Trophoblast cell (in vitro differentiated cells and primary cell): Measurements from ENCODE around the gene OR13A1.

ENCODE experiments used
- DNase-seq, 2 donors: peaks; one replicate each; pipeline ENCODE4 v3.0.0-alpha.2; 2016
- H2AFZ ChIP-seq: 2 replicates; pipeline ENCODE4 v1.6.1; 2013; ENCODE audit warnings: low read length, moderate library complexity, mild to moderate bottlenecking; ENCODE audit not compliant: insufficient read depth, poor library complexity
- H2AK5ac ChIP-seq: 2 replicates; pipeline ENCODE4 v1.6.1; 2013; ENCODE audit warnings: mild to moderate bottlenecking, low read length
- H2BK120ac ChIP-seq: 2 replicates; pipeline ENCODE4 v1.6.1; 2013; ENCODE audit warnings: low read length, mild to moderate bottlenecking, moderate library complexity; ENCODE audit not compliant: insufficient read depth, poor library complexity
- H2BK12ac ChIP-seq: 2 replicates; pipeline ENCODE4 v1.6.1; 2013; ENCODE audit warnings: mild to moderate bottlenecking, low read length, moderate library complexity
- H2BK5ac ChIP-seq: 2 replicates; pipeline ENCODE4 v1.6.1; 2013; ENCODE audit warnings: low read length, low read depth, moderate library complexity, mild to moderate bottlenecking; ENCODE audit not compliant: poor library complexity
- H3K14ac ChIP-seq: 2 replicates; pipeline ENCODE4 v1.6.1; 2013; ENCODE audit warnings: mild to moderate bottlenecking, low read length
- H3K18ac ChIP-seq: 2 replicates; pipeline ENCODE4 v1.6.1; 2013; ENCODE audit warnings: mild to moderate bottlenecking, low read length
- H3K23ac ChIP-seq: 2 replicates; pipeline ENCODE4 v1.6.1; 2013; ENCODE audit warnings: low read length
- H3K27ac ChIP-seq: 2 replicates; pipeline ENCODE4 v1.5.1; 2013; ENCODE audit warnings: low read depth, mild to moderate bottlenecking, inconsistent platforms, low read length, moderate library complexity
- H3K27me3 ChIP-seq: 2 replicates; pipeline ENCODE4 v1.6.1; 2013; ENCODE audit warnings: inconsistent platforms, mild to moderate bottlenecking, low read length, moderate library complexity; ENCODE audit not compliant: insufficient read depth
- H3K36me3 ChIP-seq, 2 experiments: 1 replicate in 1 of 2; 2 replicates in 1 of 2; pipeline ENCODE4 v1.6.1; 2013; ENCODE audit warnings: low read length in 2 of 2, mild to moderate bottlenecking in 2 of 2, moderate library complexity in 1 of 2; ENCODE audit not compliant: insufficient read depth in 2 of 2, control insufficient read depth in 1 of 2
- H3K4ac ChIP-seq: 2 replicates; pipeline ENCODE4 v1.6.1; 2013; ENCODE audit warnings: low read depth, mild to moderate bottlenecking, low read length, moderate library complexity
- H3K4me1 ChIP-seq, 2 experiments: 1 replicate in 1 of 2; 2 replicates in 1 of 2; pipeline ENCODE4 v1.6.1; 2013; ENCODE audit warnings: low read length in 2 of 2, mild to moderate bottlenecking in 2 of 2, moderate library complexity in 1 of 2; ENCODE audit not compliant: insufficient read depth in 2 of 2, control insufficient read depth in 1 of 2
- H3K4me2 ChIP-seq: 2 replicates; pipeline ENCODE4 v1.6.1; 2013; ENCODE audit warnings: inconsistent platforms, mild to moderate bottlenecking, low read length, moderate library complexity
- H3K4me3 ChIP-seq: 2 replicates; pipeline ENCODE4 v1.5.1; 2013; ENCODE audit warnings: mild to moderate bottlenecking, low read depth, low read length, inconsistent platforms
- H3K79me1 ChIP-seq: one replicate; pipeline ENCODE4 v1.6.1; 2013; ENCODE audit warnings: low read length
- H3K79me2 ChIP-seq: 2 replicates; pipeline ENCODE4 v1.6.1; 2013; ENCODE audit warnings: low read length, mild to moderate bottlenecking; ENCODE audit not compliant: control insufficient read depth, insufficient read depth, poor library complexity
- H3K9ac ChIP-seq: 2 replicates; pipeline ENCODE4 v1.6.1; 2013; ENCODE audit warnings: mild to moderate bottlenecking, low read length
- H3K9me3 ChIP-seq: 2 replicates; pipeline ENCODE4 v1.6.1; 2013; ENCODE audit warnings: low read depth, mild to moderate bottlenecking, control low read depth, inconsistent platforms, low read length; ENCODE audit not compliant: insufficient read depth
- H4K12ac ChIP-seq: 2 replicates; pipeline ENCODE4 v1.6.1; 2013; ENCODE audit warnings: low read depth, mild to moderate bottlenecking, low read length, moderate library complexity
- H4K8ac ChIP-seq: 2 replicates; pipeline ENCODE4 v1.6.1; 2013; ENCODE audit warnings: low read depth, mild to moderate bottlenecking, low read length, moderate library complexity
- H4K91ac ChIP-seq: one replicate; pipeline ENCODE4 v1.6.1; 2013; ENCODE audit warnings: low read depth, mild to moderate bottlenecking, low read length, moderate library complexity
- WGBS: extraction: QIAGEN DNeasy Blood & Tissue Kit; methylation state at CpG from one replicate; pipeline ENCODE4 v1.1.7; 2013; ENCODE audit warnings: missing lambda C conversion rate; ENCODE audit not compliant: insufficient read length, insufficient coverage; ENCODE audit errors: extremely low coverage; 5-methylcytosine and 5-hydroxymethylcytosine counted together

The OR13A1 gene

GRCh38 chr10:45254892-45255291 is 60.5 kb downstream of the OR13A1 start:
- Histone ChIP-seq H2BK12ac (no peak overlapping the region), H3K23ac (no peak overlapping the region), H3K27me3 (no peaks in the 10 kb centered on the region), H3K36me3 (no peaks in the 10 kb centered on the region), H3K4ac (no peak overlapping the region), H3K79me2 (no peaks in the 10 kb centered on the region), H3K4me2 (no peak overlapping the region), H3K9ac (no peak overlapping the region), H2AFZ (no peak overlapping the region), H2BK5ac (no peak overlapping the region), H3K4me3 (no peak overlapping the region), H4K8ac (no peak overlapping the region), H3K18ac (no peak overlapping the region), H4K12ac (no peak overlapping the region), H3K79me1 (no peaks in the 10 kb centered on the region), H3K9me3 (no peaks in the 10 kb centered on the region), H3K27ac (no peak overlapping the region), H4K91ac (no peak overlapping the region), H3K4me1 (no peaks in the 10 kb centered on the region), H3K14ac (no peak overlapping the region), H2BK120ac (no peak overlapping the region), H2AK5ac (no peak overlapping the region)
- no peak for DNase-seq

DNA sequence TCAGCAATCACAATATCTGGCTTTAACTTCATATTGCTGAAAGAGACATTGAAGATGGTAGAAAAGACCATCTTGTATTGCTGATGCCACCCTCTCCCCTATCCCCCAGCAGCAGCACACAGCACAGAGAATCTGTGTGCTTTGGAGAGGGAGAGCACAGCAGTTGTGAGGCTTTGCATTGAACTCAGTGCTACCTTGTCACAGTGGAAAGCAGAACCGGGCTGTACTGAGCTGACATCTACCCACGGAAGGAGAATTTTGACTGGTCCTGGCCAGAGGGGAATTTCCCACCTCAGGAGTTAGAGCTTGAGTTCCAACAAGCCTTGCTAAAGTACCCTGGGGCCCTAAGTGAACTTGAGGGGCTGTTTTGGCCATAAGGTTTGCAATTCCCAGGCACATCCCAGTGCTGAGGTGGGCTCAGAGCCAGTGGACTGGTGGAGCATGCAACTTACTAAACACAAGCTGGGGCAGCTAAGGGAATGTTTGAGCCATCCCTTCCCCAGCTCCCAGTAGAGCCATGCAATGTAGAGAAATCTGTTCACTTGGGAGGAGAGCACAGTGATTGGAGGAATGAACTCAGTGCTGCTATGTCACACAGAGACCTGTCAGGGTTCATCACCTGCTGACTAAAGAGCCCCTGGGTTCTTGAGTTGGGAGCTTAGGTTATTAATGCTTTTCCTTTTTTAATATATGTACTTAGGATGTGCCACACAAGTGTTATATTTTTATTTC is 62.1 kb downstream of the OR13A1 start:
- Histone ChIP-seq H3K27ac (no peak overlapping the region), H3K18ac (no peak overlapping the region), H3K9ac (no peak overlapping the region), H3K23ac (peak overlapping the region; percentile 23), H3K79me2 (no peaks in the 10 kb centered on the region), H3K9me3 (no peaks in the 10 kb centered on the region), H2BK120ac (no peak overlapping the region), H3K4me1 (no peaks in the 10 kb centered on the region), H3K4me2 (no peak overlapping the region), H3K27me3 (no peaks in the 10 kb centered on the region), H4K12ac (no peak overlapping the region), H3K14ac (no peak overlapping the region), H2BK12ac (no peak overlapping the region), H2AK5ac (no peak overlapping the region), H4K8ac (no peak overlapping the region), H3K4ac (no peak overlapping the region), H4K91ac (no peak overlapping the region), H3K79me1 (no peaks in the 10 kb centered on the region), H2BK5ac (no peak overlapping the region), H2AFZ (no peak overlapping the region), H3K4me3 (no peak overlapping the region), H3K36me3 (no peaks in the 10 kb centered on the region)
- WGBS: no CpG with 5 or more reads among the region's 2 CpGs
- DNase-seq: no peak
